Erythroblast (primary cell): Measurements from ENCODE around the gene SLC13A4.
"Not testable (repeated sequence)": the region's sequence is repeated elsewhere in the genome, so short reads cannot be mapped to it uniquely, and the experiment has no call there.

Source experiments
- DNase-seq, 2 experiments: peaks; one replicate each; lab custom pipeline; 2025; lab: John Stamatoyannopoulos, UW
- GATA1 ChIP-seq: IDR thresholded peaks from 2 replicates; pipeline ENCODE4 v1.6.1; 2011; ENCODE audit warnings: low read depth, mild to moderate bottlenecking, control low read depth, low read length, moderate library complexity
- POLR2A ChIP-seq: IDR thresholded peaks from 2 replicates; pipeline ENCODE4 v1.6.1; 2011; ENCODE audit warnings: mild to moderate bottlenecking, low read length

Gene SLC13A4

GRCh38 chr7:135664046-135664589 is 63.9 kb downstream of the SLC13A4 start:
- TF ChIP-seq POLR2A = peak; percentile 86
- TF ChIP-seq GATA1 = no peak
- peak; percentile 90 to 93 for DNase-seq

DNA sequence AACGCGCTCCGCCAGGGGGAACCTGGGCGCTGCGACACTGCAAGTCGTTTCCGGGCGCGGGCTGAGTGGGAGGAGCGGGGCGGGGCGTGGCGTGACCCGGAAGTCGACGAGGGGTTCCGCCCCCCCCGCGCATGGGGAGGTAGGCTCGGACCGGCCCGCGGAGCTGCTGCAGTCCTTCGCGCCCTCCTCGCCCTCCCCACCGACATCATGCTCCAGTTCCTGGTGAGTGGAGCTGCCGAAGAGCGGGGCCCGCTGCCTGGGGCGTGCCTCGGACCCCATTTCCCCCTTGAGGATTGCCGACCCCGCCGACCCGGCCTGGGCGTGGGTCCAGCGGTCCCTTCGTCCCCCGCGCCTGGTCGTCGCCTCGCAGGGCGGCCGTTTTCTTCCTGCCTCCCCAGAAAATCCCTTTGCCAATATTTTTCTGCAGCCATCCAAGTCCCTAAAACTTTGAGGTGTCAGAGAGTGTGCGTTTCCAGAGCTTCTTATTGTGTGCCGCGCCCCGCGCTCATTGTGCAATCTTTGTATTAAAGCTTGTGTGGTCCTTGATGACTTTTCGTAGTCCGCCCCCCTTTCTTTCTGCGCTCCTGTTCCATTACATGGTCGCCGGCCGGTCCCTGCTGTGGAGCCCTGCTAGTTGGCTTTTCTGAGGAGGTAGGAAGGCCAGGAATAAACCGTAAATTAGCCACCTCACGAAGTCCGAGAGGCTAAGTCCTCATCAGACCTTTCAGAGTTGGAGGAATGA is 65.4 kb downstream of the SLC13A4 start, which contains the start of gene STMP1:
TSS of gene STMP1 (plus strand) at position 142 of the 742 bp plus-strand sequence.
- peak; percentile 99 to 100 for DNase-seq

GRCh38 chr7:135662123-135662372 is 65.9 kb downstream of the SLC13A4 start:
- no peak for TF ChIP-seq POLR2A
- no peak for TF ChIP-seq GATA1

More for the DNA sequence above, 65.4 kb downstream of the SLC13A4 start, which contains the start of gene STMP1:
- TF ChIP-seq GATA1 (no peak), POLR2A (peak; percentile 99)

DNA sequence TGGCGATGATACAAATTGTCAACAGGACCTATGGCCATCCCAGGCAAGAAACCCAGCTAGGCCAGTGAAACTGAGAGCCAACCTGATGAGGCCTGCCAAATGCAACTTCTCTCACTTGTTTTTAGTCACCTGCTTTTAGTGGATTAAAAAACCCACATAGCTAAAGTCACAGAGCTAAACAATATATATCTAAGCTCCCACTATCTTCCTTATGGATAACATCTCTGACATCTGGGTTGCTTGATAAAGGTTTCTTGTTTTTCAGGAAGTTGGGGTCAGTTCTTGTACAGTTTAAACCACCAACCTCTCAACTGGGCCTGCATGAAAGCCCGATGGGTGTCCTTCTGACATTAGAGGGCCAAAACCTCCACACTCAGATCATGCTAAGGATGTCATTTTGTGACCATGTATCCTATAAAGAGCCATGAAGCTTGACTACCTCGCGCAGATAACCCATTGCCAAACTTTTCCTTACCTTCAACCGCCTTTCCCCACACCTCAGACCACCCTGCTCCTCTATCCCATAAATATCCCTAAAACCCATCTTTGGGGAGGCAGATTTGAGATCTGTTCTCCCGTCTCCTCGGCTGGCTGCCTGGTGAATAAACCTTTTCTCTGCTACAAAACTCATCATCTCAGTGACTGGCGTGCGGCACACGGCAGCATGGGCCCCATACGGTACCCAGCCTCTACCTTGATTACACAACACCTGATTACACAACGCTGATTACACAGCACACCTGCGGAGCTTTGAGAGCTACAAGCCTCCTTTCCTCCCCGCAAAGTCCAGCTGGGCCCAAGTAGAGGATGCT is 66.5 kb downstream of the SLC13A4 start:
- DNase-seq = peak; percentile 78 to 87
- TF ChIP-seq GATA1 (no peak), POLR2A (no peak)

More at GRCh38 chr7:135662123-135662372, 65.9 kb downstream of the SLC13A4 start:
- no peak for DNase-seq

- peak in 1 of 2 experiments; percentile 57 for DNase-seq
- TF ChIP-seq POLR2A (no peak), GATA1 (no peak)
Observed at GRCh38 chr7:135659159-135659846, 68.7 kb downstream of the SLC13A4 start.

- no peak for DNase-seq
- TF ChIP-seq POLR2A (no peak), GATA1 (no peak)
Observed at GRCh38 chr7:135658564-135658963, 69.4 kb downstream of the SLC13A4 start.

GRCh38 chr7:135653340-135654080 is 74.5 kb downstream of the SLC13A4 start:
- no peak for DNase-seq
- TF ChIP-seq GATA1 = no peak
- no peak for TF ChIP-seq POLR2A

GRCh38 chr7:135650831-135651573 is 77.0 kb downstream of the SLC13A4 start:
- TF ChIP-seq GATA1 (no peak), POLR2A (no peak)
- DNase-seq = peak; percentile 36 to 68

- TF ChIP-seq GATA1 = no peak
- TF ChIP-seq POLR2A = no peak
- no peak for DNase-seq
Observed at GRCh38 chr7:135648235-135648634, 79.8 kb downstream of the SLC13A4 start.

- DNase-seq = no peak
- TF ChIP-seq GATA1 = no peak
- no peak for TF ChIP-seq POLR2A
Observed at GRCh38 chr7:135647755-135648154, 80.2 kb downstream of the SLC13A4 start.

DNA sequence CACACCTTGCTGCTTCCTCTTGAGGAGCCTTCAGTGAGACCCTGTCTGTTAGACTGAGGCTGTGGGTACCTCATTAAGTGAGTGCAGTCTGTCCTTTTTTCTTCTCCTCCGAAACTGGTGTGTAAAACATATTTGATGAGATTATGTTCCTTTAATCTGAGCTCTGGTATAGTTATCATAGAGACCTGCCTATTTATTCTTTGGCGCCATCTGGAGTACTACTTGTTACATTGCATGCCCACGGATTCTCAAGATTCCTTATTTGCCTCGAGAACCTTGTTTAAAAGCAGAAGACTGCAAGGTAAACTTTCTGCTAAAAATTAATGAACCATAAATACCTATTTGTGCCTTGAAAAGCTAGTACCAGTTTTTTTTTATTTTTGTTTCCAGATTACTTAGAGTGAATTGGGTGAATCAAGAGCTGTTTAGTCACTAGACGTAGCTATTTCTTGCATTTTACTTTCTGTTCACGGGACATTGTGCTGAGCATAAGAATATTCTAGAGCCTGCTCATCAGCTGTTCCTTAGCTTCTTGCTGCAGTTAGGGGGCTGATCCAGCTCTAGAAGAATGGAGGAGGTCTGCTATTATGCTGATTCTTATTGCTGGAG is 82.6 kb downstream of the SLC13A4 start:
- peak; percentile 59 to 76 for DNase-seq
- TF ChIP-seq GATA1 (no peak), POLR2A (no peak)

DNA sequence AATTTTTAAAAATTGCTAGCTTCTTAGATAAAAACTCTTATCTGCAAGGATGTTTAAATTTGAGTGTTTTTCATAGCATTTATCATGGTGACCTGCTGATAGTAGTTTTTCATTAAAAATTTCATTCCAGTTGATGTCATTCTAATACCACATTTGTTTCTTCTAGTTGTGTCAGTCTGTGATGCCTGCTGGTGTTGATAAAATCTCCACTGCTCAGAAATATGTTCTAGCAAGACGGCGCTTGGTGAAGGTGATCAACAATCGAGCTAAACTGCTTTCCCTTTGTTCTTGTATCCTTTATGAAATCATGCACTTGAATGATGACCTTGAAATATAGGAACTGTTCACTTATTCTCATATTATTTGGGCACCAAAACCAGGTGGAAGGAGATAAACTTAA is 83.3 kb downstream of the SLC13A4 start:
- no peak for TF ChIP-seq GATA1
- no peak for TF ChIP-seq POLR2A
- peak in 1 of 2 experiments; percentile 38 for DNase-seq

- peak; percentile 34 to 58 for DNase-seq
- no peak for TF ChIP-seq GATA1
- TF ChIP-seq POLR2A = no peak
Observed at GRCh38 chr7:135644154-135644553, 83.8 kb downstream of the SLC13A4 start.

GRCh38 chr7:135639690-135640089 is 88.3 kb downstream of the SLC13A4 start:
- DNase-seq = not testable (repeated sequence)
